ENCODE results near the gene MRTFA.

DNA sequence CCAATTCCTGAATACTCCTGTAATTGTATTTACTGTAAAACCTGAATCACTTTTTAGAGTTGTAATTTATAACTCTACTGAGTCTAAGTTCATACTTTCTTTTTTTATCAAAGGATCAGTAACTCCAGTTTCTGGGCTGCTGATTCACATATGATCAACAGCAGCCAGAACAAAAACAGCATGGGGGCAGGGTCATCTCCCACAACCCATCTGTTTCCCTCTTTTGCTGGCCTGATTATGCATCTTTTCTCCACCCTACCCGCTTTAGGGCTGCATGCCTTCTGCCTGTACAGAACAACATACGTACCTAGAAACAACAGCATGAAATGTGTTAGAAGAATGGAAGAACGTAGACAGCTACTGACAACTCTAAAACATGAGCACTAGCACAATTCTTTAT, 76.0 kb downstream of the MRTFA start:
- TF ChIP-seq, protein P1, sequence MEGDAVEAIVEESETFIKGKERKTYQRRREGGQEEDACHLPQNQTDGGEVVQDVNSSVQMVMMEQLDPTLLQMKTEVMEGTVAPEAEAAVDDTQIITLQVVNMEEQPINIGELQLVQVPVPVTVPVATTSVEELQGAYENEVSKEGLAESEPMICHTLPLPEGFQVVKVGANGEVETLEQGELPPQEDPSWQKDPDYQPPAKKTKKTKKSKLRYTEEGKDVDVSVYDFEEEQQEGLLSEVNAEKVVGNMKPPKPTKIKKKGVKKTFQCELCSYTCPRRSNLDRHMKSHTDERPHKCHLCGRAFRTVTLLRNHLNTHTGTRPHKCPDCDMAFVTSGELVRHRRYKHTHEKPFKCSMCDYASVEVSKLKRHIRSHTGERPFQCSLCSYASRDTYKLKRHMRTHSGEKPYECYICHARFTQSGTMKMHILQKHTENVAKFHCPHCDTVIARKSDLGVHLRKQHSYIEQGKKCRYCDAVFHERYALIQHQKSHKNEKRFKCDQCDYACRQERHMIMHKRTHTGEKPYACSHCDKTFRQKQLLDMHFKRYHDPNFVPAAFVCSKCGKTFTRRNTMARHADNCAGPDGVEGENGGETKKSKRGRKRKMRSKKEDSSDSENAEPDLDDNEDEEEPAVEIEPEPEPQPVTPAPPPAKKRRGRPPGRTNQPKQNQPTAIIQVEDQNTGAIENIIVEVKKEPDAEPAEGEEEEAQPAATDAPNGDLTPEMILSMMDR (conservative IDR thresholded peaks at IDR 0.05): no peak
- TF ChIP-seq ZFX (IDR thresholded peaks at IDR 0.05): no peak
